SK-N-SH treated with all-trans-retinoic acid at 6 μM for 48 hours (cell line): ENCODE results near the gene HOMEZ.
A peak's percentile ranks its signal among the peaks of the same experiment; 100 is the strongest.
"Not testable (repeated sequence)": the region's sequence is repeated elsewhere in the genome, so short reads cannot be mapped to it uniquely, and the experiment has no call there.

Experiments used
- ATAC-seq: fragments of 200-7000 bp; cut with Tn5 transposase; 3 replicates; pipeline ENCODE4 v1.9.1; 2020; ENCODE audit warnings: mild to moderate bottlenecking, moderate library complexity
- ARNTL ChIP-seq: fragments of 450-650 bp; formaldehyde crosslinking; IDR thresholded peaks from 2 replicates; pipeline ENCODE4 v1.5.0; 2020; ENCODE audit warnings: low read depth, mild to moderate bottlenecking, moderate library complexity, borderline replicate concordance
- BACH2 ChIP-seq: fragments of 250-450 bp; sonication (Bioruptor Pico); IDR thresholded peaks from 2 replicates; pipeline ENCODE4 v1.9.0; 2021; ENCODE audit warnings: mild to moderate bottlenecking, borderline replicate concordance
- CREB5 ChIP-seq: fragments of 250-450 bp; sonication (Bioruptor Pico); IDR thresholded peaks from 2 replicates; pipeline ENCODE4 v1.5.1; 2020; ENCODE audit warnings: low read depth, mild to moderate bottlenecking, moderate library complexity
- CSDC2 ChIP-seq: fragments of 250-450 bp; sonication (Bioruptor Pico); IDR thresholded peaks from 2 replicates; pipeline ENCODE4 v1.5.0; 2020; ENCODE audit warnings: mild to moderate bottlenecking, moderate library complexity
- ESRRG ChIP-seq: fragments of 250-450 bp; sonication (Bioruptor Pico); IDR thresholded peaks from 2 replicates; pipeline ENCODE4 v1.6.1; 2021; ENCODE audit warnings: mild to moderate bottlenecking
- ISL1 ChIP-seq: fragments of 250-450 bp; sonication (Bioruptor Pico); IDR thresholded peaks from 2 replicates; pipeline ENCODE4 v2.1.2; 2022; ENCODE audit warnings: mild to moderate bottlenecking, moderate library complexity
- OSR1 ChIP-seq: fragments of 250-450 bp; sonication (Bioruptor Pico); IDR thresholded peaks from 2 replicates; pipeline ENCODE4 v1.8.0; 2022; ENCODE audit warnings: moderate library complexity, mild to moderate bottlenecking, inconsistent platforms
- SNAI2 ChIP-seq: fragments of 250-450 bp; sonication (Bioruptor Pico); IDR thresholded peaks from 2 replicates; pipeline ENCODE4 v1.5.0; 2020; ENCODE audit warnings: mild to moderate bottlenecking, moderate library complexity
- TCF4 ChIP-seq: fragments of 250-450 bp; sonication (Bioruptor Pico); IDR thresholded peaks from 2 replicates; pipeline ENCODE4 v1.8.0; 2021; ENCODE audit warnings: mild to moderate bottlenecking, moderate library complexity, borderline replicate concordance
- TOX ChIP-seq: fragments of 250-450 bp; sonication (Bioruptor Pico); IDR thresholded peaks from 2 replicates; pipeline ENCODE4 v1.8.0; 2021; ENCODE audit warnings: mild to moderate bottlenecking, moderate library complexity, borderline replicate concordance
- ZC3H10 ChIP-seq: fragments of 250-450 bp; sonication (Bioruptor Pico); IDR thresholded peaks from 2 replicates; pipeline ENCODE4 v1.5.1; 2021; ENCODE audit warnings: mild to moderate bottlenecking, moderate library complexity
- ZFP3 ChIP-seq: fragments of 250-450 bp; sonication (Bioruptor Pico); IDR thresholded peaks from 2 replicates; pipeline ENCODE4 v1.5.0; 2020; ENCODE audit warnings: mild to moderate bottlenecking, moderate library complexity
- ZFP30 ChIP-seq: fragments of 450-650 bp; formaldehyde crosslinking; IDR thresholded peaks from 2 replicates; pipeline ENCODE4 v1.5.0; 2022; ENCODE audit warnings: mild to moderate bottlenecking, moderate library complexity
- ZNF565 ChIP-seq: fragments of 450-650 bp; formaldehyde crosslinking; conservative IDR thresholded peaks from 2 replicates; pipeline ENCODE4 v1.5.0; 2020; ENCODE audit warnings: low read depth, mild to moderate bottlenecking, moderate library complexity
- ZNF70 ChIP-seq: fragments of 450-650 bp; formaldehyde crosslinking; IDR thresholded peaks from 2 replicates; pipeline ENCODE4 v1.5.0; 2020; ENCODE audit warnings: mild to moderate bottlenecking, moderate library complexity
- ZNF8 ChIP-seq: fragments of 450-650 bp; formaldehyde crosslinking; IDR thresholded peaks from 2 replicates; pipeline ENCODE4 v1.5.0; 2020; ENCODE audit warnings: mild to moderate bottlenecking, moderate library complexity
- TF ChIP-seq, protein P1 (sequence below): fragments of 250-450 bp; sonication (Bioruptor Pico); IDR thresholded peaks from 2 replicates; pipeline ENCODE4 v1.8.0; 2021; ENCODE audit warnings: low read depth, mild to moderate bottlenecking, moderate library complexity, borderline replicate concordance
- TF ChIP-seq, protein P2 (sequence below): fragments of 250-450 bp; sonication (Bioruptor Pico); IDR thresholded peaks from 2 replicates; pipeline ENCODE4 v1.8.0; 2020; ENCODE audit warnings: mild to moderate bottlenecking, moderate library complexity, borderline replicate concordance

Gene HOMEZ

GRCh38 chr14:23242076-23242475, 43.9 kb downstream of the HOMEZ start (continued):
- TF ChIP-seq CREB5 (CRISPR knock-in tag), result no peak

DNA sequence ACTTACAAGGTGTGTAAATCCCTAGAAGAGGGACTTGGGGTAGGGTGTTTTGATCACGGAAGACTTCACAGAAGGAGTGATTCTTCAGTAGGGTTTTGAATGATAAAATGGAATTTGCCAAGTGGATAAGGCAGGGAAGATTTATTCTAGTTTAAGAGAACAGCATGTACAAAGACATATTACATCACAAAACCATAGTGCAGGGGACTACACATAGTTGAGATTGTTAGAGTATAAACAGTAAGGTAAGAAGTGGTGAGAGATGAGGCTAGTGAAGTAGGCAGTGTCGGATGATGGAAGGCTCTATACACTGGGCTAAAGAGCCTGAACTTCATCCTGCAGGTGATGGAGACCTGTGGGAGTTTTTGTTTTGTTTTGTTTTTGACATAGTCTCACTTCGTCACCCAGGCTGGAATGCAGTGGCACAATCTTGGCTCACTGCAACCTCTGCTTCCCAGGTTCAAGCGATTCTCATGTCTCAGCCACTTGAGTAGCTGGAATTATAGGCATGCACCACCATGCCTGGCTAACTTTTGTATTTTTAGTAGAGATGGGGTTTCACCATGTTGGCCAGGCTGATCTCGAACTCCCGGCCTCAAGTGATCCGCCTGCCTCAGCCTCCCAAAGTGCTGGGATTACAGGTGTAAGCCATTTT, 44.7 kb downstream of the HOMEZ start:
- not testable (repeated sequence) for ATAC-seq

- no peak for ATAC-seq
- TF ChIP-seq ZFP3 (CRISPR knock-in tag) (no peak), ZC3H10 (no peak), ARNTL (no peak), ZFP30 (CRISPR knock-in tag) (no peak), CREB5 (CRISPR knock-in tag) (no peak), SNAI2 (CRISPR knock-in tag) (no peak), ZNF8 (CRISPR knock-in tag) (no peak), ISL1 (CRISPR knock-in tag) (no peak), ZNF70 (CRISPR knock-in tag) (no peak), TCF4 (CRISPR knock-in tag) (no peak), BACH2 (CRISPR knock-in tag) (no peak), OSR1 (CRISPR knock-in tag) (no peak), CSDC2 (CRISPR knock-in tag) (no peak), ESRRG (CRISPR knock-in tag) (no peak), TOX (CRISPR knock-in tag) (no peak), ZNF565 (no peak)
- TF ChIP-seq, protein P1, sequence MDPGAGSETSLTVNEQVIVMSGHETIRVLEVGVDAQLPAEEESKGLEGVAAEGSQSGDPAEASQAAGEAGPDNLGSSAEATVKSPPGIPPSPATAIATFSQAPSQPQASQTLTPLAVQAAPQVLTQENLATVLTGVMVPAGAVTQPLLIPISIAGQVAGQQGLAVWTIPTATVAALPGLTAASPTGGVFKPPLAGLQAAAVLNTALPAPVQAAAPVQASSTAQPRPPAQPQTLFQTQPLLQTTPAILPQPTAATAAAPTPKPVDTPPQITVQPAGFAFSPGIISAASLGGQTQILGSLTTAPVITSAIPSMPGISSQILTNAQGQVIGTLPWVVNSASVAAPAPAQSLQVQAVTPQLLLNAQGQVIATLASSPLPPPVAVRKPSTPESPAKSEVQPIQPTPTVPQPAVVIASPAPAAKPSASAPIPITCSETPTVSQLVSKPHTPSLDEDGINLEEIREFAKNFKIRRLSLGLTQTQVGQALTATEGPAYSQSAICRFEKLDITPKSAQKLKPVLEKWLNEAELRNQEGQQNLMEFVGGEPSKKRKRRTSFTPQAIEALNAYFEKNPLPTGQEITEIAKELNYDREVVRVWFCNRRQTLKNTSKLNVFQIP, result no peak
- TF ChIP-seq, protein P2, sequence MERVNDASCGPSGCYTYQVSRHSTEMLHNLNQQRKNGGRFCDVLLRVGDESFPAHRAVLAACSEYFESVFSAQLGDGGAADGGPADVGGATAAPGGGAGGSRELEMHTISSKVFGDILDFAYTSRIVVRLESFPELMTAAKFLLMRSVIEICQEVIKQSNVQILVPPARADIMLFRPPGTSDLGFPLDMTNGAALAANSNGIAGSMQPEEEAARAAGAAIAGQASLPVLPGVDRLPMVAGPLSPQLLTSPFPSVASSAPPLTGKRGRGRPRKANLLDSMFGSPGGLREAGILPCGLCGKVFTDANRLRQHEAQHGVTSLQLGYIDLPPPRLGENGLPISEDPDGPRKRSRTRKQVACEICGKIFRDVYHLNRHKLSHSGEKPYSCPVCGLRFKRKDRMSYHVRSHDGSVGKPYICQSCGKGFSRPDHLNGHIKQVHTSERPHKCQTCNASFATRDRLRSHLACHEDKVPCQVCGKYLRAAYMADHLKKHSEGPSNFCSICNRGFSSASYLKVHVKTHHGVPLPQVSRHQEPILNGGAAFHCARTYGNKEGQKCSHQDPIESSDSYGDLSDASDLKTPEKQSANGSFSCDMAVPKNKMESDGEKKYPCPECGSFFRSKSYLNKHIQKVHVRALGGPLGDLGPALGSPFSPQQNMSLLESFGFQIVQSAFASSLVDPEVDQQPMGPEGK, result no peak
Observed at GRCh38 chr14:23240661-23241060, 45.3 kb downstream of the HOMEZ start.

GRCh38 chr14:23237772-23238594, 47.9 kb downstream of the HOMEZ start, which contains the start of gene RNF212B:
RNF212B (plus strand) TSS chr14:23237936; CDS start chr14:23240346, 2,410 bp downstream.
- ATAC-seq, result peak; percentile 93
- no peak for TF ChIP-seq OSR1 (CRISPR knock-in tag)
- no peak for TF ChIP-seq TCF4 (CRISPR knock-in tag)
- TF ChIP-seq, protein P2, result no peak
- no peak for TF ChIP-seq ZNF70 (CRISPR knock-in tag)
- no peak for TF ChIP-seq ZFP3 (CRISPR knock-in tag)

DNA sequence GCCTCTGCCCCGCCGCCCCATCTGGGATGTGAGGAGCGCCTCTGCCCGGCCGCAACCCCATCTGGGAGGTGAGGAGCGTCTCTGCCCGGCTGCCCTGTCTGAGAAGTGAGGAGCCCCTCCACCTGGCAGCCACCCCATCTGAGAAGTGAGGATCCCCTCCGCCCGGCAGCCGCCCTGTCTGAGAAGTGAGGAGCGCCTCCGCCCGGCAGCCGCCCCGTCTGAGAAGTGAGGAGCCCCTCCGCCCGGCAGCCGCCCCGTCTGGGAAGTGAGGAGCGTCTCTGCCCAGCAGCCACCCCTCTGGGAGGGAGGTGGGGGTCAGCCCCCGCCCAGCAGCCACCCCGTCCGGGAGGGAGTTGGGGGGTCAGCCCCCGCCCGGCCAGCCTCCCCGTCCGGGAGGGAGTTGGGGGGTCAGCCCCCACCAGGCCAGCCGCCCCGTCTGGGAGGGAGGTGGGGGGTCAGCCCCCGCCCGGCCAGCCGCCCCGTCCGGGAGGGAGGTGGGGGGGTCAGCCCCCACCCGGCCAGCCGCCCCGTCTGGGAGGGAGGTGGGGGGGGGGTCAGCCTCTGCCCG, 53.6 kb downstream of the HOMEZ start:
- ATAC-seq, result not testable (repeated sequence)
